HG03135 (cell line): ENCODE results near the gene GCM1.

Source experiments
- ATAC-seq: cut with Tn5 transposase; IDR thresholded peaks from one replicate; pipeline ENCODE4 v1.9.1; 2021; ENCODE audit warnings: mild to moderate bottlenecking, moderate library complexity; ENCODE audit not compliant: unreplicated experiment

GCM1 gene

GRCh38 chr6:53152576-53152975 is 3.9 kb upstream of the GCM1 start:
- ATAC-seq, result no peak

- ATAC-seq, result no peak
These were observed 3.0 kb upstream of the GCM1 start for GRCh38 chr6:53151676-53152075.

GRCh38 chr6:53144802-53145201 is 3.8 kb downstream of the GCM1 start:
- no peak for ATAC-seq

GRCh38 chr6:53143710-53144109 is 4.9 kb downstream of the GCM1 start:
- no peak for ATAC-seq

- ATAC-seq, result no peak
These were observed 5.8 kb downstream of the GCM1 start for GRCh38 chr6:53142810-53143209.

GRCh38 chr6:53139841-53140413 is 8.7 kb downstream of the GCM1 start:
- ATAC-seq, result no peak

GRCh38 chr6:53136000-53136609 is 12.5 kb downstream of the GCM1 start:
- ATAC-seq, result no peak

- no peak for ATAC-seq
These were observed 13.9 kb downstream of the GCM1 start for GRCh38 chr6:53134601-53135235.

GRCh38 chr6:53133961-53134360 is 14.7 kb downstream of the GCM1 start:
- ATAC-seq, result no peak

- ATAC-seq, result no peak
These were observed 17.9 kb downstream of the GCM1 start for GRCh38 chr6:53130569-53131290.

- ATAC-seq, result no peak
These were observed 19.8 kb downstream of the GCM1 start for GRCh38 chr6:53128842-53129241.

GRCh38 chr6:53125276-53125675 is 23.4 kb downstream of the GCM1 start:
- no peak for ATAC-seq

- no peak for ATAC-seq
These were observed 24.4 kb downstream of the GCM1 start for GRCh38 chr6:53124131-53124800.

- ATAC-seq, result no peak
These were observed 28.8 kb downstream of the GCM1 start for GRCh38 chr6:53119772-53120409.

GRCh38 chr6:53119349-53119748 is 29.3 kb downstream of the GCM1 start:
- ATAC-seq, result no peak

- ATAC-seq, result no peak
These were observed 32.9 kb downstream of the GCM1 start for GRCh38 chr6:53115741-53116140.

GRCh38 chr6:53115113-53115512 is 33.5 kb downstream of the GCM1 start:
- ATAC-seq, result no peak

- ATAC-seq, result no peak
These were observed 34.9 kb downstream of the GCM1 start for GRCh38 chr6:53113742-53114141.

GRCh38 chr6:53112871-53113270 is 35.8 kb downstream of the GCM1 start:
- ATAC-seq, result no peak

GRCh38 chr6:53112404-53112803 is 36.2 kb downstream of the GCM1 start:
- no peak for ATAC-seq

- no peak for ATAC-seq
These were observed 36.8 kb downstream of the GCM1 start for GRCh38 chr6:53111865-53112264.
